Progenitor cell of endocrine pancreas (in vitro differentiated cells): ENCODE data around the gene MEX3C. TPM values are rescaled to one million over a fixed set of nuclear protein-coding genes. Genes with fewer than 3 reads are reported as not detected.

ENCODE experiments used
- DNase-seq: peaks from one replicate; pipeline ENCODE4 v3.0.0; 2021; ENCODE audit warnings: low spot score; ENCODE audit not compliant: unreplicated experiment
- H3K27ac Mint-ChIP-seq: 2 replicates; pipeline ENCODE4 v1.8.0; 2021; ENCODE audit warnings: mild to moderate bottlenecking, moderate library complexity, mixed read lengths
- H3K27me3 Mint-ChIP-seq: 2 replicates; pipeline ENCODE4 v1.8.0; 2021; ENCODE audit warnings: mixed read lengths
- H3K36me3 Mint-ChIP-seq: 2 replicates; pipeline ENCODE4 v1.8.0; 2022; ENCODE audit warnings: mixed read lengths; ENCODE audit not compliant: insufficient read depth
- H3K4me1 Mint-ChIP-seq: 2 replicates; pipeline ENCODE4 v1.8.0; 2021; ENCODE audit warnings: low read depth, mixed read lengths
- H3K4me3 Mint-ChIP-seq: 2 replicates; pipeline ENCODE4 v1.8.0; 2021; ENCODE audit warnings: low read depth, mild to moderate bottlenecking, moderate library complexity, mixed read lengths
- H3K9me3 Mint-ChIP-seq: 2 replicates; pipeline ENCODE4 v1.8.0; 2021; ENCODE audit warnings: low read depth, mixed read lengths
- CTCF ChIP-seq: fragments of 200-600 bp; sonication (generic); IDR thresholded peaks from one replicate; pipeline ENCODE4 v1.5.0; 2021; ENCODE audit warnings: antibody characterized with exemption, mild to moderate bottlenecking; ENCODE audit not compliant: unreplicated experiment
- total RNA-seq: library from RNA; stranded (reverse); gene quantifications from 2 replicates; pipeline ENCODE4 v1.2.1, GENCODE V29; 2021

Gene MEX3C
- total RNA-seq, 1 donor from 2014 or later, result 86.2 TPM

GRCh38 chr18:51146909-51147308, 50.6 kb downstream of the MEX3C start:
- Mint-ChIP-seq H3K27me3 (no peaks in the 10 kb centered on the region), H3K9me3 (no peaks in the 10 kb centered on the region), H3K27ac (no peak overlapping the region), H3K4me3 (no peak overlapping the region), H3K4me1 (no peaks in the 10 kb centered on the region), H3K36me3 (no peaks in the 10 kb centered on the region)
- no peak for TF ChIP-seq CTCF
- DNase-seq, result no peak

GRCh38 chr18:51138936-51139335, 58.5 kb downstream of the MEX3C start:
- H3K4me1 Mint-ChIP-seq, result no peaks in the 10 kb centered on the region
- no peaks in the 10 kb centered on the region for H3K27me3 Mint-ChIP-seq
- H3K4me3 Mint-ChIP-seq, result no peak overlapping the region
- no peaks in the 10 kb centered on the region for H3K36me3 Mint-ChIP-seq
- TF ChIP-seq CTCF, result no peak
- no peak overlapping the region for H3K27ac Mint-ChIP-seq
- no peak for DNase-seq
- H3K9me3 Mint-ChIP-seq, result no peaks in the 10 kb centered on the region

GRCh38 chr18:51137891-51138290, 59.6 kb downstream of the MEX3C start:
- Mint-ChIP-seq H3K27ac (no peak overlapping the region), H3K27me3 (no peaks in the 10 kb centered on the region)
- DNase-seq, result no peak

GRCh38 chr18:51137026-51137729, 60.3 kb downstream of the MEX3C start:
- H3K4me1 Mint-ChIP-seq, result no peaks in the 10 kb centered on the region
- no peak for DNase-seq
- TF ChIP-seq CTCF, result no peak
- H3K27ac Mint-ChIP-seq, result no peak overlapping the region
- no peaks in the 10 kb centered on the region for H3K9me3 Mint-ChIP-seq
- H3K36me3 Mint-ChIP-seq, result no peaks in the 10 kb centered on the region
- no peak overlapping the region for H3K4me3 Mint-ChIP-seq
- H3K27me3 Mint-ChIP-seq, result no peaks in the 10 kb centered on the region

More at GRCh38 chr18:51137891-51138290, 59.6 kb downstream of the MEX3C start:
- Mint-ChIP-seq H3K36me3 (no peaks in the 10 kb centered on the region), H3K9me3 (no peaks in the 10 kb centered on the region), H3K4me3 (no peak overlapping the region), H3K4me1 (no peaks in the 10 kb centered on the region)
- no peak for TF ChIP-seq CTCF

GRCh38 chr18:51135795-51136194, 61.7 kb downstream of the MEX3C start:
- H3K9me3 Mint-ChIP-seq, result no peaks in the 10 kb centered on the region
- H3K27ac Mint-ChIP-seq, result no peak overlapping the region
- H3K27me3 Mint-ChIP-seq, result no peaks in the 10 kb centered on the region
- no peak for DNase-seq
- peak; percentile 55 for TF ChIP-seq CTCF
- no peaks in the 10 kb centered on the region for H3K4me1 Mint-ChIP-seq
- H3K4me3 Mint-ChIP-seq, result no peak overlapping the region
- no peaks in the 10 kb centered on the region for H3K36me3 Mint-ChIP-seq
